ENCODE data around the gene CCDC170.

GRCh38 chr6:151647976-151648639 is 154.3 kb downstream of the CCDC170 start:
- TF ChIP-seq CTCF (IDR thresholded peaks at IDR 0.05; ENCODE audit: low read length) (peak; percentile 68), EZH2 (IDR thresholded peaks at IDR 0.05; ENCODE audit: borderline replicate concordance, low read length) (no peak)
